HK-2 (cell line): Measurements from ENCODE around the gene ATXN1.

Source experiments
- DNase-seq: peaks from one replicate; pipeline ENCODE4 v3.0.0-alpha.2; 2018; ENCODE audit not compliant: unreplicated experiment

ATXN1 gene

GRCh38 chr6:16533721-16534136, 227.5 kb downstream of the ATXN1 start:
- no peak for DNase-seq

GRCh38 chr6:16533210-16533609, 228.1 kb downstream of the ATXN1 start:
- no peak for DNase-seq

- no peak for DNase-seq
Measured at GRCh38 chr6:16527691-16528090, 233.6 kb downstream of the ATXN1 start.

- no peak for DNase-seq
Measured at GRCh38 chr6:16524380-16524707, 236.9 kb downstream of the ATXN1 start.

- DNase-seq: no peak
Measured at GRCh38 chr6:16523606-16524379, 237.5 kb downstream of the ATXN1 start.

- DNase-seq: no peak
Measured at GRCh38 chr6:16522937-16523336, 238.3 kb downstream of the ATXN1 start.

GRCh38 chr6:16521528-16521927, 239.7 kb downstream of the ATXN1 start:
- DNase-seq: no peak

GRCh38 chr6:16519265-16520242, 241.7 kb downstream of the ATXN1 start:
- no peak for DNase-seq

GRCh38 chr6:16518265-16518664, 243.0 kb downstream of the ATXN1 start:
- no peak for DNase-seq

GRCh38 chr6:16514249-16514648, 247.0 kb downstream of the ATXN1 start:
- no peak for DNase-seq

GRCh38 chr6:16512544-16513290, 248.5 kb downstream of the ATXN1 start:
- DNase-seq: no peak

- DNase-seq: no peak
Measured at GRCh38 chr6:16511723-16512489, 249.4 kb downstream of the ATXN1 start.

GRCh38 chr6:16511040-16511660, 250.1 kb downstream of the ATXN1 start:
- no peak for DNase-seq

GRCh38 chr6:16510245-16510644, 251.0 kb downstream of the ATXN1 start:
- DNase-seq: no peak

GRCh38 chr6:16508959-16509358, 252.3 kb downstream of the ATXN1 start:
- DNase-seq: no peak

- no peak for DNase-seq
Measured at GRCh38 chr6:16505711-16506357, 255.4 kb downstream of the ATXN1 start.

- no peak for DNase-seq
Measured at GRCh38 chr6:16504609-16505008, 256.7 kb downstream of the ATXN1 start.

GRCh38 chr6:16503970-16504415, 257.3 kb downstream of the ATXN1 start:
- DNase-seq: no peak

GRCh38 chr6:16503241-16503775, 258.0 kb downstream of the ATXN1 start:
- DNase-seq: no peak

- no peak for DNase-seq
Measured at GRCh38 chr6:16498957-16499356, 262.3 kb downstream of the ATXN1 start.
